Natural killer cell treated with Interleukin-12 subunit alpha and Interleukin-12 subunit beta and Interleukin-15 and Interleukin-18, amount 100 ng/mL, for 72 hours (primary cell): ENCODE results near the gene CLSTN2. TPM values are rescaled to one million over a fixed set of nuclear protein-coding genes. Genes with fewer than 3 reads are reported as not detected.

Experiments
- ATAC-seq, 2 donors: fragments of 150-1000 bp; cut with Tn5 transposase in 1 of 2; sonication (Bioruptor Pico), chemical (Tn5 transposase) in 1 of 2; 2 replicates each; pipeline ENCODE4 v1.10.0; 2021
- DNase-seq: peaks from one replicate; pipeline ENCODE4 v3.0.0; 2022; ENCODE audit warnings: low spot score
- H3K27ac Mint-ChIP-seq, 2 donors: 1 replicate in 1 of 2; 2 replicates in 1 of 2; pipeline ENCODE4 v1.8.0; 2022; ENCODE audit warnings: mixed read lengths in 2 of 2, mild to moderate bottlenecking in 1 of 2, moderate library complexity in 1 of 2
- H3K27me3 Mint-ChIP-seq, 2 donors: 1 replicate in 1 of 2; 2 replicates in 1 of 2; pipeline ENCODE4 v1.8.0; 2022; ENCODE audit warnings: mixed read lengths in 2 of 2
- H3K36me3 Mint-ChIP-seq: one replicate; pipeline ENCODE4 v1.8.0; 2022; ENCODE audit warnings: mixed read lengths
- H3K4me1 Mint-ChIP-seq, 2 donors: 1 replicate in 1 of 2; 2 replicates in 1 of 2; pipeline ENCODE4 v1.8.0; 2022; ENCODE audit warnings: low read depth in 2 of 2, mixed read lengths in 2 of 2, mild to moderate bottlenecking in 1 of 2
- H3K4me3 Mint-ChIP-seq: one replicate; pipeline ENCODE4 v1.8.0; 2022; ENCODE audit warnings: mixed read lengths
- H3K9me3 Mint-ChIP-seq: 2 replicates; pipeline ENCODE4 v1.8.0; 2022; ENCODE audit warnings: mixed read lengths
- total RNA-seq, 2 donors: library from RNA; stranded (reverse); gene quantifications; one replicate each; pipeline ENCODE4 v1.2.3, GENCODE V29; 2022

The CLSTN2 gene
- total RNA-seq, 2 donors from 2014 or later = not detected

DNA sequence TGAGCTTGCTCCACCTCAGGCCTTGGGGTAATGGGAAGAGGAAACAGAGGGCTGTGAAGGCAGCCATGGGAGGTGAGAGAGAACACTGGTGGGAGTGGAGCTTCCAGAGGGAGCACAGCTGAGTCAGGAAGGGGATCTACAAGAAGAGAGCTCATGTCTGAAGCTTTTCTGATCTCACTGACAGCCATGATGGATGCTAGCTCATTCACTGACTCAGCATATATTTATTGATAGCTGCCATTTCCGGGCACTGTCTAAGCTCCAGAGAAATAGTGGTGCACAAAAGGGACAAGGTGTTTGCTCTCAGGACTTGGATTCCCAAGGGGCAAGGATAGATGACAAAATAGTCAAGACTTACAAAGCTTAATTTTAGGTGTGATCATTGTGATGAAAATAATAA is 218.8 kb downstream of the CLSTN2 start:
- no peak for ATAC-seq
- H3K4me3 Mint-ChIP-seq = no peak overlapping the region
- H3K27me3 Mint-ChIP-seq = peaks cover 0 to 15% of the 10 kb centered on the region in 2 donors
- H3K9me3 Mint-ChIP-seq = no peaks in the 10 kb centered on the region
- no peaks in the 10 kb centered on the region for H3K36me3 Mint-ChIP-seq
- H3K4me1 Mint-ChIP-seq = no peaks in the 10 kb centered on the region
- DNase-seq = no peak
- no peak overlapping the region for H3K27ac Mint-ChIP-seq

DNA sequence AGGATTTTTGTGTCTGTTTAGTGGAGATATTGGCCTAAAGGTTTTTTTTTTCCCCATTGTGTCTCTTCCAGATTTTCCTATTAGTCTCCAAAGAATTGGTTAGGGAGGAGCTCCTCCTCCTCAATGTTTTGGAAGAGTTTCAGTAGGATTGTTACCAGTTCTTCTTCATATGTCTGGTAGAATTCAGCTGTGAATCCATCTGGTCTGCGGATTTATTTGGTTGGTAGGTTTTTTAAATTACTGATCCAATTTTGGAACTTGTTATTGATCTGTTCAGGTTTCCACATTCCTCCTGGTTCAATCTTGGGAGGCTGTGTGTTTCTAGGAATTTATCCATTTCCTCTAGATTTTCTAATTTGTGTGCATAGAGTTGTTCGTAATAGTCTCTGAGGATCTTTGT is 222.2 kb downstream of the CLSTN2 start:
- H3K27me3 Mint-ChIP-seq = peaks cover 4 to 22% of the 10 kb centered on the region in 2 donors
- no peak overlapping the region for H3K27ac Mint-ChIP-seq
- no peaks in the 10 kb centered on the region for H3K4me1 Mint-ChIP-seq
- no peak overlapping the region for H3K4me3 Mint-ChIP-seq
- ATAC-seq = no peak
- DNase-seq = no peak
- no peaks in the 10 kb centered on the region for H3K9me3 Mint-ChIP-seq
- H3K36me3 Mint-ChIP-seq = no peaks in the 10 kb centered on the region

DNA sequence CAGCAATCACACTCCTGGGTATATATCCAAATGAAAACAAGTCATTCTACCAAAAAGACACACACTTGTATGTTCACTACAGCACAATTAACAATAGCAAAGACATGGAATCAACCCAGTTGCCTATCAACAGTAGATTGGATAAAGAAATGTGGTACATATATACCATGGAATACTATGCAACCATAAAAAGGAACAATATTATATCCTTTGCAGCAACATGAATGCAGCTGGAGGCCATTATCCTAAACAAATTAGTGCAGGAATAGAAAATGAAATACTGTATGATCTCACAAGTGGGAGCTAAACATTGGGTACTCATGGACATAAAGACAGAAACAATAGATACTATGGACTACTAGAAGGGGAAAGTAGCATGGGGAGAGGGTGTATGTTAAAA is 224.7 kb downstream of the CLSTN2 start:
- no peaks in the 10 kb centered on the region for H3K9me3 Mint-ChIP-seq
- ATAC-seq = no peak
- no peak overlapping the region for H3K4me3 Mint-ChIP-seq
- H3K27me3 Mint-ChIP-seq = peaks cover 6 to 22% of the 10 kb centered on the region in 2 donors
- DNase-seq = no peak
- no peak overlapping the region for H3K27ac Mint-ChIP-seq
- H3K36me3 Mint-ChIP-seq = no peaks in the 10 kb centered on the region
- H3K4me1 Mint-ChIP-seq = no peaks in the 10 kb centered on the region

DNA sequence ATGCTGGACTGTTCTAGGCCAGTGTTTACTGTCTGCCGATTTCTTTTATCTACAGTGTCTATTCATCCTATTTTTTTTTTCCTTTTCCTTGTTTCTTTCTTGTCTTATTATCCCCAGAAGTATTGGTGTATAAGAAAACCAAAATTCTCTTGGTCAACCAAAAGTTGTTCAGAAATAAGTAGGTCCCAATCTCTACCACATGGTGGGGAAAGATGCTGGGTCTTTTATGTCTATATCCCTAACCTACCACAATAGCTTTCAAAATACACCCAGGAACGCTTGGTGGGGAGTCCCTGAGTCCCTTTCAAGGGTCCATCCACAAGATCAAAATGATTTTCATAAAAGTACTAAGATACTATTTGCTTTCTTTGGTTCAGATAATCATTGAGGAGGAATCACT is 225.6 kb downstream of the CLSTN2 start:
- H3K4me3 Mint-ChIP-seq = no peak overlapping the region
- H3K36me3 Mint-ChIP-seq = no peaks in the 10 kb centered on the region
- no peak for DNase-seq
- H3K4me1 Mint-ChIP-seq = no peaks in the 10 kb centered on the region
- H3K27me3 Mint-ChIP-seq = peaks cover 6 to 22% of the 10 kb centered on the region in 2 donors
- no peak overlapping the region for H3K27ac Mint-ChIP-seq
- no peak for ATAC-seq
- H3K9me3 Mint-ChIP-seq = no peaks in the 10 kb centered on the region

DNA sequence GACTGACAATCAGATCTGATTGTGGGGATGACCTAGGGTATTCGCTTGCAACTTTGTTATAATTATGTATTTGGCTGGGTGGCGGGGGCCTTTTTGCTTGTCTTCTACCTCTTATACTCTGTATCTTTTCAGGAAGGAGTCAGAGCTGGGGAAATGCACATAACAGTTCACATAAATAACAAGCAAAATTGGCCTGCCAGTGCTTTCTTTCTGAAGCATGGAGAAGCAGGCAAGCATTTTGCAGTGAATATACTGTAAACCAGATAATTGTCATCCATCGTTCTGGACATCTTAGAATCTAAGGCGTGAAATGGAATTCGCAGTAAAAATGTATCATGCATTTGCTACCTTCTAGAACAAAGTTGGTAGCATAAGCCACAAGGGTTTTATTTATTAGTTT is 227.6 kb downstream of the CLSTN2 start:
- Mint-ChIP-seq H3K27ac (no peak overlapping the region), H3K9me3 (no peaks in the 10 kb centered on the region), H3K36me3 (no peaks in the 10 kb centered on the region), H3K27me3 (peaks cover 6 to 25% of the 10 kb centered on the region in 2 donors), H3K4me3 (no peak overlapping the region), H3K4me1 (no peaks in the 10 kb centered on the region)
- no peak for ATAC-seq
- no peak for DNase-seq

DNA sequence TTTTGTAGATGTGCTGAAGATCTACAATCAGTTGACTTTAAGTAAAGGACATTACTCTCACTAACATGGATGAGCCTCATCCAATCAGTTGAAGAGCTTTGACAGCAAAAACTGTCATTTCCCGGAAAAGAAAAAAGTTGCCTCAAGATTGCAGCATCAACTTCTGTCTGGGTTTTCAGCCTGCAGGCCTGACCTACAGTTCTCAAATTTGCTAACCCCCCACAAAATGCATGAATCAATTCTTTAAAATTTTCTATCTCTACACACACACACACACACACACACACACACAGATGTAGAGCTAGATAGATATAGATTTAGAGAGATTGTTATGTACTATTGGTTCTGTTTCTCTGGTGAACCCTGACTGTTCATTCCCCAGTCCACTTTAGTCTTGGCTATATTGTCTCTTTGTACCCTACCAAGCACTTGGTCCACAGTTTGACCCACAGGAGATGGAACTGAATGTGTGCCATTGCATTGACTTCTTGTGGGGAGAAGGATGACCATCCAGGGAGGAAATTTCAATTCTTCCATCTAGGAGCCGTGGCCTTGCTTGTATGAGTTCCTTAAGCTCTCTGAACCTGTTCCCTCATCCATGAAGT is 228.3 kb downstream of the CLSTN2 start:
- no peak overlapping the region for H3K27ac Mint-ChIP-seq
- H3K4me3 Mint-ChIP-seq = no peak overlapping the region
- ATAC-seq (no peak), DNase-seq (no peak)
- peaks cover 6 to 25% of the 10 kb centered on the region in 2 donors for H3K27me3 Mint-ChIP-seq
- H3K4me1 Mint-ChIP-seq = no peaks in the 10 kb centered on the region
- no peaks in the 10 kb centered on the region for H3K36me3 Mint-ChIP-seq
- H3K9me3 Mint-ChIP-seq = no peaks in the 10 kb centered on the region

DNA sequence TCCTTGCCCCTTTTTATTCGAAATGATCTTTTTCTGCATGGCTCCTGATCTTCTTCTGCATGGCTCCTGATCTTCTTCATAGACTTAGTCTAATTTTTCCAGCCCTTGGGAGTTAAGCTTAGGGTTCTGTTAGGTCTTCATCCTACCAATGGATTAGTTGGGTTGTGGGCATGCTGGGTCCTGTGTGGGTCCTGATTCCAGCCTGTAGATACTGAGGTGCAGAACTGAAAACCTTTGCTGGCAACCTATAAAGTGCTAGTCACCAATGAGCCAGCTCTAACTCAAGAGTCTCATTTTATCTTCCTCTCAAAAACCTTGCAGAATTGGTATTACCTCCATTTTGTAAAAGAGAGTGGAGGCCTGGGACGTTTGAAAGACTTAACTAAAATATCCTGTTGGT is 229.2 kb downstream of the CLSTN2 start:
- H3K4me3 Mint-ChIP-seq = no peak overlapping the region

DNA sequence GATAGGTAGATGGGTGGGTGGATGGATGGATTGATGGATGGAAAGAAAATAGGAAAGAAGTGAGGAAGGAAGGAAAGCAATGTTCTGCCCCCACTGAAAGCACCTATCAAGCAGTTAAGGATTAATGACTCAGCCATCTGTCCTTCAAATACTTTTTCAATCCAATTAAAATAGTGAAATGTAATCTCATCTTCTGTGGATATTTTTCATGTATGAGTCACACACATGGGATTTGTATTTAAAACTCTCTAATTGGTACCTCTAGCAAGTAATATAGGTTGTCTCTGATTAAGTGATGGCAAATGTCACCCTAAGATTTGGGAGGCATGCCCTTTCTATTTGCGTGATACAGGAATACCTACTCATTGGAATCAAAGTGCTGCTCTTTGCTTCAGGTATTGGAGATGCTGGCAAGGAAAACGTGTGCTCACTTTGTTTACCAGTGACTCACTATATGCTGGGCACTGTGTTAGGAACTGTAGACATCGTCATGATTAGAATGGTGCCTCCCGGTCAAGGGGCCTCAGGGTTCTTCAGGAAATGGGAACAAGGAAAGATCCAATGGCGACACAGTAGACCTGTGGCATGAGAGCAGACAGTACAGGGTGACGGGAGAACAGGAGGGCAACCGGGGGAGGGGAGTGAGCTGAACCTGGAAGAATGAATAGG is 230.1 kb downstream of the CLSTN2 start:
- Mint-ChIP-seq H3K9me3 (no peaks in the 10 kb centered on the region), H3K36me3 (no peaks in the 10 kb centered on the region), H3K27me3 (peaks cover 6 to 24% of the 10 kb centered on the region in 2 donors), H3K4me3 (no peak overlapping the region), H3K4me1 (no peaks in the 10 kb centered on the region), H3K27ac (no peak overlapping the region)
- DNase-seq = no peak
- ATAC-seq = no peak

More for the DNA sequence above, 229.2 kb downstream of the CLSTN2 start:
- peaks cover 6 to 24% of the 10 kb centered on the region in 2 donors for H3K27me3 Mint-ChIP-seq
- H3K27ac Mint-ChIP-seq = no peak overlapping the region
- no peak for ATAC-seq
- H3K9me3 Mint-ChIP-seq = no peaks in the 10 kb centered on the region
- no peaks in the 10 kb centered on the region for H3K36me3 Mint-ChIP-seq
- DNase-seq = no peak
- no peaks in the 10 kb centered on the region for H3K4me1 Mint-ChIP-seq

DNA sequence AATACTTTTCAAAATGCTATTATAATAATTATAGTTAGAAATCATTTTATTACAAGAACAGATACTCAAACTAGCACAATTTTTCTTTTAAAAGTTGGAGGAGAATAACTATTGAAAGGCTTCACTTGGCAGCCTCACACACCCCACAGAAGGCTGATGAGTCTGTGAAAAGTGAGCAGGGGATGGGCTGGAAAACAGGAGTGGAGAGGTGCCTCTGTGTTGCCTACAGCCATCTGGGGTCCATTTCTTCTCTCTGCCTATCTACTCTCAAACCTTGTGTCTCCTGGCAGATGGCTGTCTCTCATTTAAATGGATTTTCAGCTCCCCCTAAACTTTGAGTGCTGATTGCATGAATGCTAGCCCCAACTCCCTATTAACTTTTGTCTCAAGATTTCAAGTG is 230.8 kb downstream of the CLSTN2 start:
- DNase-seq (no peak), ATAC-seq (no peak)
- peaks cover 6 to 22% of the 10 kb centered on the region in 2 donors for H3K27me3 Mint-ChIP-seq
- no peaks in the 10 kb centered on the region for H3K36me3 Mint-ChIP-seq
- no peaks in the 10 kb centered on the region for H3K4me1 Mint-ChIP-seq
- no peak overlapping the region for H3K27ac Mint-ChIP-seq
- no peak overlapping the region for H3K4me3 Mint-ChIP-seq
- H3K9me3 Mint-ChIP-seq = no peaks in the 10 kb centered on the region

DNA sequence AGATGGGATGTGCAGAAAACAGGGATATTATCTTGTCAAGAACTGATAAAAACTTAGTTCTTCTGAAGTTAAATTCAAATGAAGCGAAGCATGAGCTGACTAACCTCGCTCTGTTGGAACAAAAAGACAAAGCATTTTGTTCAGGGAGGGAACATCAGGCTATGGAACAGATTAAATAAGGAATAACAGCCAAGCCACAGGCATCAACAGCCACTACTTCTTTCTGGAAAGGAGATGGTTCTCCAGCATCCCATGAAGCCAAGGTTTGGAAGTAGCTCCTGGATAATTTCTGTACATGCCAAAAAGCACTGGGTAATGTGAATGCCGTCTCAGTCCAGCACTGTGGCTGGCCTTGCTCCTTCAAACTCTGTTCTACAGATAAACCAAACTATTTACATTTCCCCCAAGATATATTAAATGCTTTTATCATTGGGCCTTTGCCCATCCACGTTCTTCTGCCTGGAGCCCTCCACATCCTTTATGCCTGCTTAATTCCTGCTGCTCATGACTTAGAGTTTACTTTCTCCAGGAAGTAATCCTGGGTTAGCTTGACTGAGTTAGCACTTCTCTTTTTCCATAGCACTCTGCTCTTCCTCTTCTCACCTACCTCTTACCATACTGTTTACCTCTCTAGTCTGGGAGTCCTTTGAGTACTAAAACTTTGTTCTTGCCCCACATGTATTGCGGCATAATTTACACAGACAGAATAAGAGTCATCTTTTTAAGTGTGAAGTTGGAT is 232.0 kb downstream of the CLSTN2 start:
- Mint-ChIP-seq H3K4me3 (no peak overlapping the region), H3K36me3 (no peaks in the 10 kb centered on the region)
- DNase-seq = no peak

DNA sequence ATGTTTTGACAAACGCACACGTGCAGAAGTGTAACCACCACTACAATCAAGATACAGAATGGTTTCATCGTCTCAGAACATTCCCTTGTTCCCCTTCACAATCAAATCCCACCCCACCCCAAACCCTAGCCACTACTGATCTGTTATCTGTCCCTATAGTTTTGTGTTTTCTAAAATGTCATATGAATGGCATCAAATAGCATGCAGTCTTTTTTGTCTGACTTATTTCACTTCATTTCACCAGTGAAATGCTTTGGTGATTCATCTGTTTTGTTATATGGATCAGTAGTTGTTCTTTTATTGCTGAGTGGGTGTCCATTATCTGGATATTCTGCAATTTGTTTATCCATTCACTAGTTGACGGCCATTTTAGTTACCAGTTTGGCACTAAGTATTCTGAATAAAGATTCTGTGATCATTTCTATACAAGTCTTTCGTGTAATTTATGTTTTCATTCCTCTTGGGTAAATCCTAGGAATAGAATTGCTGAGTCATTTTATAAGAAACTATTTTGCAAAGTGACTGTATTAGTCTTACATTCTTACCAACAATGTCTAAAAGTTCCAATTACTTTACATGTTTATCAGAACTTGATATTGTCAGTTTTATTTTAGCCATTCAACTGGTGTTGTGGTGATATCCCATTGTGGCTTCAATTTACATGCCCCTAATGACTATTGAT is 232.8 kb downstream of the CLSTN2 start:
- Mint-ChIP-seq H3K4me3 (no peak overlapping the region), H3K27me3 (peaks cover 2 to 22% of the 10 kb centered on the region in 2 donors), H3K27ac (no peak overlapping the region), H3K9me3 (peaks cover 5% of the 10 kb centered on the region), H3K36me3 (no peaks in the 10 kb centered on the region), H3K4me1 (no peaks in the 10 kb centered on the region)
- DNase-seq = no peak
- ATAC-seq = no peak

More for the DNA sequence above, 232.0 kb downstream of the CLSTN2 start:
- H3K9me3 Mint-ChIP-seq = peaks cover under 1% of the 10 kb centered on the region
- peaks cover 3 to 22% of the 10 kb centered on the region in 2 donors for H3K27me3 Mint-ChIP-seq
- no peaks in the 10 kb centered on the region for H3K4me1 Mint-ChIP-seq
- no peak for ATAC-seq
- no peak overlapping the region for H3K27ac Mint-ChIP-seq

DNA sequence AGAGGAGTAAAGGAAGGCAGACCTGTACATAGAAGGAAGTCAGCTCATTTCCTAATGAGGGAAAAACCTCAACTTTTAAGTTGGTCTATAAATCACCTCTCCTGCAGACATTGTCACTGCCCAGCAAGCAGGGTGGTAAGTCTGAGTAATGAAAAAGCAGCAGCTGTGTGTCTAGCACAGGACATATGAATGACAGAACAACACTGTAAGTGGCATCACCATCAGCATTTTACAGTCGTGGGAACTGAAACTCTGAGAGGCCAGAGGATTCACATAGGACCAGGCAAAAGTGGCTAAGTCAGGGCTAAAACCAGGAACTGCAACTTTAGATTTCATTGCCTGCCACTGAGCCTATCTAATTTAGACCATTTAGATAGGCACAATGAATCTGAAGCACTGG is 235.6 kb downstream of the CLSTN2 start:
- ATAC-seq (no peak), DNase-seq (no peak)
- H3K4me1 Mint-ChIP-seq = no peaks in the 10 kb centered on the region
- H3K36me3 Mint-ChIP-seq = no peaks in the 10 kb centered on the region
- no peak overlapping the region for H3K27ac Mint-ChIP-seq
- peaks cover 5% of the 10 kb centered on the region for H3K9me3 Mint-ChIP-seq
- H3K4me3 Mint-ChIP-seq = no peak overlapping the region
- peaks cover 2 to 22% of the 10 kb centered on the region in 2 donors for H3K27me3 Mint-ChIP-seq

DNA sequence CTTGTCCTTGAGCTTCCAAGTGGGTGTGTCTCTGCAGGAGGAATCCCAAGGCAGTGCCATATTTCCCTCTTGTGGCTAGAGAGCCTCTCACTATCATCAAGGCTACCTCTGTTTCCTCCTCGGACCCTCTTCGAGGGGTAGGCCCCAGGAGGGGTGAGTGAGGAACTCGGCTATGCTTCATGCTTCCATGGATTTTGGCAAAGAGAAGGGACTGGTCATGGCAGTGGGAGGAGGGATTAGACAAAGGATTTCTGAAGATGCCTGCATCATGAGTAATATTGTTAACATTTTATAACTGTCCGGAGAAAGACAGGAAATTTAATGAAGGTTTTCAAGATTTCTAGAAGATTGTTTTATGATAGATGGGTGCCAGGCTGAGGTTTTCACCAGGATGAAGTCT is 241.5 kb downstream of the CLSTN2 start:
- Mint-ChIP-seq H3K27ac (no peak overlapping the region), H3K36me3 (no peaks in the 10 kb centered on the region), H3K27me3 (peaks cover 0 to 2% of the 10 kb centered on the region in 2 donors)

DNA sequence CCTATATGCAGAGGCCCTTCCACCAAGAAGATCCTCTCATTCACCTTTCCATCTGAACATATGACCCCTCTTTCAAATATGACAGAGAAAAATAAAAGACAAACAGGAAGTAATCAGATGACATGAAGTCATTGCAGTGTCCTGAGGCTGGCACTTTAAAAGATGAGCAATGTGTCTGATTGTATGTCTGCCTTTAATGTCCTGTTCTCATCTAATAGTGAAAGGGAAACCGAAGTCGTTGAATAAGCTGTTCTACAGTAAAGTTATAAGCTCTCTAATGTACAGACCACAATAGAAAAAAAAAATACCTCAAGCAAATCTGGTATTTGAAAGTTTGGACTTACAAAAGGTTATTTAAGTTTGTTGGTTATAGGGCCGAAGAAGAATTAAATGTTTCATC is 243.0 kb downstream of the CLSTN2 start:
- Mint-ChIP-seq H3K36me3 (no peaks in the 10 kb centered on the region), H3K9me3 (no peaks in the 10 kb centered on the region), H3K4me3 (no peak overlapping the region), H3K27ac (no peak overlapping the region), H3K4me1 (no peaks in the 10 kb centered on the region), H3K27me3 (peaks cover 0 to 5% of the 10 kb centered on the region in 2 donors)
- DNase-seq = no peak
- ATAC-seq = no peak

More for the DNA sequence above, 241.5 kb downstream of the CLSTN2 start:
- ATAC-seq = no peak
- DNase-seq = no peak
- H3K4me3 Mint-ChIP-seq = no peak overlapping the region
- peaks cover 5% of the 10 kb centered on the region for H3K9me3 Mint-ChIP-seq
- no peaks in the 10 kb centered on the region for H3K4me1 Mint-ChIP-seq
